Measurements from ENCODE around the gene CST5.

DNA sequence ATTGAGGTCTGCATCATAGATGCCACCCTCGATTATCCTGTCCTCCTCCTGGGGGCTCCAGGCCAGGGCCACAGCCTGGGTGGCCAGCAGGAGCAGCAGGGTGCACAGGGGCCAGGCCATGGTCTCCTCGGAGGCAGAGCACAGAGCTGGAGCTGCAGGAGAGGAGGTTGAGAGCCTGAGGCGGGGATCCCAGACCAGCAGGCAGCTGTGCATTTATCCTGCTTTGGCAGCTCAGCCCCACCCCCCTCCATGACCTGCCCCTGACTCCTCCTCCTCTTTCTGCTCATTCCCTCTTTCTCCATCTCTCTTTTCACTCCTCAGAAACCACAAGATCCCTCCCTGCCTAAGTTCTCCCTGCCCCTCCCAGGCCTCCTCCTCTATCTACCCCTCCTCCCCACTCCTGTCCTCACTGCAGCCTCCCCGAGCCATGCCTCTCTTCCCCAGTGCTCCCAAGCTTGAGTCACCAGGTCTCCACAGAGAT, 53.0 kb downstream of the CST5 start, which contains the start of gene CST2:
- TF ChIP-seq MXI1 (IDR thresholded peaks at IDR 0.05; ENCODE audit: low read depth, low read length) (no peak), TAF1 (IDR thresholded peaks at IDR 0.05; ENCODE audit: borderline replicate concordance, low read depth, low read length) (no peak), YY1 (IDR thresholded peaks at IDR 0.05; ENCODE audit: low read depth) (no peak), POLR2AphosphoS5 (IDR thresholded peaks at IDR 0.05; ENCODE audit: low read depth, low read length) (no peak)
- TF ChIP-seq, protein P1, sequence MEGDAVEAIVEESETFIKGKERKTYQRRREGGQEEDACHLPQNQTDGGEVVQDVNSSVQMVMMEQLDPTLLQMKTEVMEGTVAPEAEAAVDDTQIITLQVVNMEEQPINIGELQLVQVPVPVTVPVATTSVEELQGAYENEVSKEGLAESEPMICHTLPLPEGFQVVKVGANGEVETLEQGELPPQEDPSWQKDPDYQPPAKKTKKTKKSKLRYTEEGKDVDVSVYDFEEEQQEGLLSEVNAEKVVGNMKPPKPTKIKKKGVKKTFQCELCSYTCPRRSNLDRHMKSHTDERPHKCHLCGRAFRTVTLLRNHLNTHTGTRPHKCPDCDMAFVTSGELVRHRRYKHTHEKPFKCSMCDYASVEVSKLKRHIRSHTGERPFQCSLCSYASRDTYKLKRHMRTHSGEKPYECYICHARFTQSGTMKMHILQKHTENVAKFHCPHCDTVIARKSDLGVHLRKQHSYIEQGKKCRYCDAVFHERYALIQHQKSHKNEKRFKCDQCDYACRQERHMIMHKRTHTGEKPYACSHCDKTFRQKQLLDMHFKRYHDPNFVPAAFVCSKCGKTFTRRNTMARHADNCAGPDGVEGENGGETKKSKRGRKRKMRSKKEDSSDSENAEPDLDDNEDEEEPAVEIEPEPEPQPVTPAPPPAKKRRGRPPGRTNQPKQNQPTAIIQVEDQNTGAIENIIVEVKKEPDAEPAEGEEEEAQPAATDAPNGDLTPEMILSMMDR (IDR thresholded peaks at IDR 0.05): no peak
